K562 treated with DMSO at 1 percent for 48 hours (cell line): ENCODE results near the gene CCDC81. TPM values are rescaled to one million over a fixed set of nuclear protein-coding genes. Genes with fewer than 3 reads are reported as not detected.

Source experiments
- total RNA-seq: library from RNA; unstranded; fragments of 300-600 nt; gene quantifications from 2 replicates; pipeline ENCODE4 v1.2.3, GENCODE V29; 2022; ENCODE audit warnings: low replicate concordance; ENCODE audit errors: extremely low read depth

The CCDC81 gene
- total RNA-seq, result not detected in 2 replicates

DNA sequence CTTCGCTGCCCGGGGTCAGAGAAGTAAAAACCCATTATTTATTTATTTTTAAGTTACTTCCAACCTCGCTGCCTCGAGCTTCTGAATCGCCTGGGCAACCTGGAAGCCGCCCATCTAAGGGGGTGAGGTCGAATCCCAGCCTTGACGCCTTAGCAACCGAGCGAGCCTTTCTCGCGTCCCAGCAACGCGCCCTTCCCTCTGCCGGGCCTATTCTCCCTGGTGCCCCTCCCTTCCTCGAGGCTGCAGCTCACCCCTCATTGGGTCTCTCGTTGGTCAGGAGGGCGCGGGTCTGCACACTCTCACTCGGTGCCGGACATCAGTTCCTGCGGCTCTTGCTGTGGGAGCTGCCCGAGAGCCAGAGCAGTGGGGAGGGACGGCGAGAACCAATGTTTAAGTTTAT lies at the start of gene CCDC81:
Gene CCDC81 (plus strand): TSS at position 302 of the 400 bp plus-strand sequence. CDS start 277 bp downstream, outside the sequence.

Other genes starting within 250 kb of the CCDC81 start
- gene EED, start 130.1 kb upstream of the CCDC81 start, total RNA-seq, result not detected in 2 replicates
- not detected in 2 replicates for gene HIKESHI, start 72.6 kb upstream of the CCDC81 start, total RNA-seq